NT2/D1 (cell line): Measurements from ENCODE around the gene ECHDC1.

Experiments
- YY1 ChIP-seq: IDR thresholded peaks from 2 replicates; pipeline ENCODE4 v1.6.1; 2011; ENCODE audit not compliant: insufficient read length, insufficient read depth
- ZNF274 ChIP-seq: IDR thresholded peaks from 2 replicates; pipeline ENCODE4 v1.6.1; 2011; ENCODE audit warnings: mild to moderate bottlenecking, low read depth, low read length

DNA sequence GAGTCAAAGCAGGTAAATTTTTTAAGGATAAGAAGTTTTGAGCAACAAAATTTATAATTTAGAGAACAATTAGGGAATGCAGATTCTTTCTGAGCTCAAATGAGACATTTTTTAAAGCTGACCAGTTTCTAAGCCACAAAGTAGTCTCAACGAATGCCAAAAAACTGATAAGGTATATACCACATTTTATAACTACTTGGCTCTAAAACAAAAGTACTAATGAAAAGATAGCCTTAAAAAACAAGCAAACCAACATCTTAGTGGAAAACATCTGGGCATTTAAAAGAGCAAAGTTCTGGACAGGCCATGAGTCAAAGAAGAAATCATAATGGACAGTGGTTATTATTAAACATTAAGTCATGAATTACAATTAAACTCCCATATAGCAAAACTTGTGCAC is 99.9 kb downstream of the ECHDC1 start:
- TF ChIP-seq YY1 (no peak), ZNF274 (no peak)
